NCI-H748 (cell line): ENCODE measurements around the gene ABCA8.
"Not testable (repeated sequence)": the region's sequence is repeated elsewhere in the genome, so short reads cannot be mapped to it uniquely, and the experiment has no call there.

Experiments
- DNase-seq: peaks from one replicate; lab custom pipeline; 2025; ENCODE audit not compliant: unreplicated experiment; lab: John Stamatoyannopoulos, UW

The ABCA8 gene

GRCh38 chr17:68955181-68955841 is at the start of gene ABCA8:
ABCA8 (minus strand) TSS chr17:68955392; CDS start chr17:68942034, 13,358 bp downstream.
- no peak for DNase-seq

- not testable (repeated sequence) for DNase-seq
Observed at GRCh38 chr17:69004759-69005158, 49.6 kb upstream of the ABCA8 start.

GRCh38 chr17:68999743-69000142 is 44.6 kb upstream of the ABCA8 start:
- DNase-seq = not testable (repeated sequence)

GRCh38 chr17:68993112-68993511 is 37.9 kb upstream of the ABCA8 start:
- no peak for DNase-seq

GRCh38 chr17:68987966-68988365 is 32.8 kb upstream of the ABCA8 start:
- DNase-seq = no peak

GRCh38 chr17:68981288-68981687 is 26.1 kb upstream of the ABCA8 start:
- DNase-seq = peak; percentile 72

GRCh38 chr17:68973098-68973846 is 18.1 kb upstream of the ABCA8 start:
- DNase-seq = no peak

- peak; percentile 52 for DNase-seq
Observed at GRCh38 chr17:68972119-68972704, 17.0 kb upstream of the ABCA8 start.

- no peak for DNase-seq
Observed at GRCh38 chr17:68969101-68969500, 13.9 kb upstream of the ABCA8 start.

- DNase-seq = no peak
Observed at GRCh38 chr17:68963958-68964357, 8.8 kb upstream of the ABCA8 start.

- DNase-seq = no peak
Observed at GRCh38 chr17:68961214-68961882, 6.2 kb upstream of the ABCA8 start.

- DNase-seq = not testable (repeated sequence)
Observed at GRCh38 chr17:68959117-68959516, 3.9 kb upstream of the ABCA8 start.

GRCh38 chr17:68957944-68958343 is 2.8 kb upstream of the ABCA8 start:
- no peak for DNase-seq

GRCh38 chr17:68954146-68954896 is 871 bp downstream of the ABCA8 start:
- DNase-seq = no peak

GRCh38 chr17:68953340-68953997 is 1.7 kb downstream of the ABCA8 start:
- DNase-seq = no peak

GRCh38 chr17:68950725-68951124 is 4.5 kb downstream of the ABCA8 start:
- DNase-seq = no peak

- DNase-seq = not testable (repeated sequence)
Observed at GRCh38 chr17:68947868-68948267, 7.3 kb downstream of the ABCA8 start.

GRCh38 chr17:68944435-68945035 is 10.7 kb downstream of the ABCA8 start:
- DNase-seq = no peak

GRCh38 chr17:68943812-68944182 is 11.4 kb downstream of the ABCA8 start:
- DNase-seq = not testable (repeated sequence)
